SK-N-SH treated with all-trans-retinoic acid at 6 μM for 48 hours (cell line): ENCODE measurements around the gene DNTT.

Source experiments
- ATAC-seq: fragments of 200-7000 bp; cut with Tn5 transposase; 3 replicates; pipeline ENCODE4 v1.9.1; 2020; ENCODE audit warnings: mild to moderate bottlenecking, moderate library complexity
- ARNTL ChIP-seq: fragments of 450-650 bp; formaldehyde crosslinking; IDR thresholded peaks from 2 replicates; pipeline ENCODE4 v1.5.0; 2020; ENCODE audit warnings: low read depth, mild to moderate bottlenecking, moderate library complexity, borderline replicate concordance
- BACH2 ChIP-seq: fragments of 250-450 bp; sonication (Bioruptor Pico); IDR thresholded peaks from 2 replicates; pipeline ENCODE4 v1.9.0; 2021; ENCODE audit warnings: mild to moderate bottlenecking, borderline replicate concordance
- CREB5 ChIP-seq: fragments of 250-450 bp; sonication (Bioruptor Pico); IDR thresholded peaks from 2 replicates; pipeline ENCODE4 v1.5.1; 2020; ENCODE audit warnings: low read depth, mild to moderate bottlenecking, moderate library complexity
- CSRNP3 ChIP-seq: fragments of 250-450 bp; sonication (Bioruptor Pico); IDR thresholded peaks from 2 replicates; pipeline ENCODE4 v1.5.1; 2021; ENCODE audit warnings: mild to moderate bottlenecking, moderate library complexity
- ESRRG ChIP-seq: fragments of 250-450 bp; sonication (Bioruptor Pico); IDR thresholded peaks from 2 replicates; pipeline ENCODE4 v1.6.1; 2021; ENCODE audit warnings: mild to moderate bottlenecking
- GLIS3 ChIP-seq: fragments of 250-450 bp; sonication (Bioruptor Pico); IDR thresholded peaks from 2 replicates; pipeline ENCODE4 v1.5.0; 2020; ENCODE audit warnings: mild to moderate bottlenecking, moderate library complexity
- OSR1 ChIP-seq: fragments of 250-450 bp; sonication (Bioruptor Pico); IDR thresholded peaks from 2 replicates; pipeline ENCODE4 v1.8.0; 2022; ENCODE audit warnings: moderate library complexity, mild to moderate bottlenecking, inconsistent platforms
- PATZ1 ChIP-seq: fragments of 250-450 bp; sonication (Bioruptor Pico); IDR thresholded peaks from 2 replicates; pipeline ENCODE4 v1.8.0; 2020; ENCODE audit warnings: mild to moderate bottlenecking, moderate library complexity, borderline replicate concordance
- POU6F1 ChIP-seq: fragments of 250-450 bp; sonication (Bioruptor Pico); IDR thresholded peaks from 2 replicates; pipeline ENCODE4 v1.8.0; 2021; ENCODE audit warnings: low read depth, mild to moderate bottlenecking, moderate library complexity, borderline replicate concordance
- PPARA ChIP-seq: fragments of 250-450 bp; sonication (Bioruptor Pico); IDR thresholded peaks from 2 replicates; pipeline ENCODE4 v1.5.0; 2020; ENCODE audit warnings: mild to moderate bottlenecking, borderline replicate concordance
- SNAI2 ChIP-seq: fragments of 250-450 bp; sonication (Bioruptor Pico); IDR thresholded peaks from 2 replicates; pipeline ENCODE4 v1.5.0; 2020; ENCODE audit warnings: mild to moderate bottlenecking, moderate library complexity
- TOX ChIP-seq: fragments of 250-450 bp; sonication (Bioruptor Pico); IDR thresholded peaks from 2 replicates; pipeline ENCODE4 v1.8.0; 2021; ENCODE audit warnings: mild to moderate bottlenecking, moderate library complexity, borderline replicate concordance
- TSHZ2 ChIP-seq: fragments of 250-450 bp; sonication (Bioruptor Pico); IDR thresholded peaks from 2 replicates; pipeline ENCODE4 v1.5.0; 2020; ENCODE audit warnings: mild to moderate bottlenecking, moderate library complexity
- ZC3H10 ChIP-seq: fragments of 250-450 bp; sonication (Bioruptor Pico); IDR thresholded peaks from 2 replicates; pipeline ENCODE4 v1.5.1; 2021; ENCODE audit warnings: mild to moderate bottlenecking, moderate library complexity
- ZFP3 ChIP-seq: fragments of 250-450 bp; sonication (Bioruptor Pico); IDR thresholded peaks from 2 replicates; pipeline ENCODE4 v1.5.0; 2020; ENCODE audit warnings: mild to moderate bottlenecking, moderate library complexity
- ZFP30 ChIP-seq: fragments of 450-650 bp; formaldehyde crosslinking; IDR thresholded peaks from 2 replicates; pipeline ENCODE4 v1.5.0; 2022; ENCODE audit warnings: mild to moderate bottlenecking, moderate library complexity
- ZNF565 ChIP-seq: fragments of 450-650 bp; formaldehyde crosslinking; conservative IDR thresholded peaks from 2 replicates; pipeline ENCODE4 v1.5.0; 2020; ENCODE audit warnings: low read depth, mild to moderate bottlenecking, moderate library complexity
- ZNF70 ChIP-seq: fragments of 450-650 bp; formaldehyde crosslinking; IDR thresholded peaks from 2 replicates; pipeline ENCODE4 v1.5.0; 2020; ENCODE audit warnings: mild to moderate bottlenecking, moderate library complexity
- ZNF8 ChIP-seq: fragments of 450-650 bp; formaldehyde crosslinking; IDR thresholded peaks from 2 replicates; pipeline ENCODE4 v1.5.0; 2020; ENCODE audit warnings: mild to moderate bottlenecking, moderate library complexity

The DNTT gene

GRCh38 chr10:96370584-96371157 lies 66.4 kb downstream of the DNTT start:
- TF ChIP-seq TOX (CRISPR knock-in tag): no peak
- TF ChIP-seq ARNTL (CRISPR knock-in tag): no peak
- no peak for TF ChIP-seq BACH2 (CRISPR knock-in tag)
- TF ChIP-seq GLIS3: no peak
- TF ChIP-seq ZNF8: no peak
- TF ChIP-seq ZNF70 (CRISPR knock-in tag): no peak
- no peak for TF ChIP-seq ZC3H10 (CRISPR knock-in tag)
- no peak for TF ChIP-seq CREB5
- TF ChIP-seq ZFP3 (CRISPR knock-in tag): no peak
- no peak for TF ChIP-seq PPARA
- no peak for TF ChIP-seq TSHZ2 (CRISPR knock-in tag)
- no peak for TF ChIP-seq CSRNP3 (CRISPR knock-in tag)
- peak; percentile 67 for ATAC-seq

GRCh38 chr10:96371356-96371755 lies 67.1 kb downstream of the DNTT start:
- ATAC-seq: no peak
- no peak for TF ChIP-seq ZFP30 (CRISPR knock-in tag)
- no peak for TF ChIP-seq GLIS3
- TF ChIP-seq PATZ1 (CRISPR knock-in tag): no peak
- no peak for TF ChIP-seq CREB5
- no peak for TF ChIP-seq TOX (CRISPR knock-in tag)
- TF ChIP-seq CSRNP3 (CRISPR knock-in tag): no peak
- no peak for TF ChIP-seq PPARA
- TF ChIP-seq ZC3H10 (CRISPR knock-in tag): no peak
- TF ChIP-seq ZNF70 (CRISPR knock-in tag): no peak
- TF ChIP-seq TSHZ2 (CRISPR knock-in tag): no peak
- no peak for TF ChIP-seq SNAI2 (CRISPR knock-in tag)
- TF ChIP-seq ESRRG: no peak
- TF ChIP-seq POU6F1 (CRISPR knock-in tag): no peak
- TF ChIP-seq BACH2 (CRISPR knock-in tag): no peak
- no peak for TF ChIP-seq ZFP3 (CRISPR knock-in tag)
- no peak for TF ChIP-seq OSR1 (CRISPR knock-in tag)
- TF ChIP-seq ZNF8: no peak
- TF ChIP-seq ARNTL (CRISPR knock-in tag): no peak
- no peak for TF ChIP-seq ZNF565 (CRISPR knock-in tag)
- TF ChIP-seq, all 23 proteins: peak for 0
